CD14-positive monocyte (primary cell): Measurements from ENCODE around the gene TMEM50A. TPM values are rescaled to one million over a fixed set of nuclear protein-coding genes. Genes with fewer than 3 reads are reported as not detected.
"Not testable (repeated sequence)": the region's sequence is repeated elsewhere in the genome, so short reads cannot be mapped to it uniquely, and the experiment has no call there.

Experiments used
- DNase-seq, 3 donors: peaks; one replicate each; pipeline ENCODE4 v3.0.0-alpha.2; 2011 to 2022
- H2AFZ ChIP-seq: 2 replicates; pipeline ENCODE4 v1.6.0; 2012; ENCODE audit warnings: mild to moderate bottlenecking, low read depth, low read length, inconsistent platforms; ENCODE audit not compliant: insufficient read depth, poor library complexity, severe bottlenecking
- H3K27ac ChIP-seq, 2 donors: 1 replicate in 1 of 2; 2 replicates in 1 of 2; pipeline ENCODE4 v1.5.1; 2012 to 2013; ENCODE audit warnings: low read length in 2 of 2, control low read depth in 1 of 2, inconsistent platforms in 1 of 2, low read depth in 1 of 2, mild to moderate bottlenecking in 1 of 2
- H3K27me3 ChIP-seq, 2 donors: one replicate each; pipeline versions ENCODE4 v1.6.0 to v1.6.1; 2011 to 2013; ENCODE audit warnings: low read length in 2 of 2; ENCODE audit not compliant: control insufficient read depth in 2 of 2, insufficient read depth in 2 of 2
- H3K36me3 ChIP-seq, 2 donors: replicated peaks in 1 of 2; 1 replicate in 1 of 2; 2 replicates in 1 of 2; pipeline versions ENCODE4 v1.5.1 to v1.6.1; 2012 to 2013; ENCODE audit warnings: low read length in 2 of 2, control low read depth in 1 of 2, inconsistent platforms in 1 of 2, mild to moderate bottlenecking in 1 of 2; ENCODE audit not compliant: insufficient read depth in 2 of 2, control insufficient read depth in 1 of 2
- H3K4me1 ChIP-seq, 2 donors: 1 replicate in 1 of 2; 2 replicates in 1 of 2; pipeline versions ENCODE4 v1.5.1 to v1.6.1; 2012 to 2013; ENCODE audit warnings: low read length in 2 of 2, control low read depth in 1 of 2, inconsistent platforms in 1 of 2, mild to moderate bottlenecking in 1 of 2, moderate library complexity in 1 of 2; ENCODE audit not compliant: insufficient read depth in 2 of 2, control insufficient read depth in 1 of 2
- H3K4me2 ChIP-seq: replicated peaks from 2 replicates; pipeline ENCODE3; 2012; ENCODE audit warnings: low read length, moderate library complexity, mild to moderate bottlenecking; ENCODE audit not compliant: poor library complexity, severe bottlenecking; ENCODE audit errors: extremely low read depth
- H3K4me3 ChIP-seq, 3 experiments: fragments of 200-600 bp in 1 of 3; sonication (generic) in 1 of 3; replicated peaks in 1 of 3; 1 replicate in 2 of 3; 2 replicates in 1 of 3; pipeline ENCODE4 v1.5.1; 2011 to 2013; ENCODE audit warnings: low read length in 3 of 3, mild to moderate bottlenecking in 3 of 3, control low read depth in 2 of 3, low read depth in 2 of 3, inconsistent platforms in 1 of 3, moderate library complexity in 1 of 3
- H3K79me2 ChIP-seq: 2 replicates; pipeline ENCODE4 v1.6.0; 2012; ENCODE audit warnings: mild to moderate bottlenecking, control low read depth, inconsistent platforms, low read length, moderate library complexity; ENCODE audit not compliant: insufficient read depth
- H3K9ac ChIP-seq: 2 replicates; pipeline ENCODE4 v1.6.0; 2017; ENCODE audit warnings: low read length, mild to moderate bottlenecking; ENCODE audit not compliant: insufficient read depth, poor library complexity, severe bottlenecking
- H3K9me3 ChIP-seq, 2 donors: replicated peaks in 1 of 2; 1 replicate in 1 of 2; 2 replicates in 1 of 2; pipeline versions ENCODE4 v1.5.1 to v1.6.1; 2012 to 2013; ENCODE audit warnings: low read length in 2 of 2, control low read depth in 1 of 2; ENCODE audit not compliant: control insufficient read depth in 1 of 2, insufficient read depth in 1 of 2
- H4K20me1 ChIP-seq: 2 replicates; pipeline ENCODE4 v1.6.0; 2012; ENCODE audit warnings: mild to moderate bottlenecking, low read length, control low read depth, moderate library complexity; ENCODE audit not compliant: insufficient read depth
- H3K27ac Mint-ChIP-seq, 7 donors: one replicate each; pipeline ENCODE4 v1.8.0; 2020; ENCODE audit warnings: mild to moderate bottlenecking in 7 of 7, mixed read lengths in 7 of 7, moderate library complexity in 6 of 7, inconsistent platforms in 2 of 7
- H3K27me3 Mint-ChIP-seq, 3 donors: one replicate each; pipeline ENCODE4 v1.8.0; 2021 to 2022; ENCODE audit warnings: low read depth in 3 of 3, mild to moderate bottlenecking in 3 of 3, mixed read lengths in 3 of 3, moderate library complexity in 3 of 3, inconsistent platforms in 1 of 3
- H3K36me3 Mint-ChIP-seq, 2 donors: one replicate each; pipeline ENCODE4 v1.8.0; 2020; ENCODE audit warnings: mixed read lengths in 2 of 2, inconsistent platforms in 1 of 2, mild to moderate bottlenecking in 1 of 2
- H3K4me1 Mint-ChIP-seq: one replicate; pipeline ENCODE4 v1.8.0; 2020; ENCODE audit warnings: mild to moderate bottlenecking, mixed read lengths
- H3K4me3 Mint-ChIP-seq, 2 donors: one replicate each; pipeline ENCODE4 v1.8.0; 2020; ENCODE audit warnings: mild to moderate bottlenecking in 2 of 2, mixed read lengths in 2 of 2, moderate library complexity in 1 of 2
- H3K9me3 Mint-ChIP-seq, 7 donors: one replicate each; pipeline ENCODE4 v1.8.0; 2020 to 2022; ENCODE audit warnings: mixed read lengths in 7 of 7, mild to moderate bottlenecking in 6 of 7, moderate library complexity in 6 of 7, inconsistent platforms in 2 of 7
- WGBS: methylation state at CpG from one replicate; pipeline ENCODE4 v1.1.5; 2013; ENCODE audit warnings: missing lambda C conversion rate; ENCODE audit not compliant: insufficient coverage; 5-methylcytosine and 5-hydroxymethylcytosine counted together
- intact Hi-C, 2 donors: fragments of 100-400 bp; cut with micrococcal nuclease; formaldehyde crosslinking; loops; one replicate each; pipeline versions ENCODE4 v1.15.0 to v1.15.1; 2023
- polyA plus RNA-seq, 3 donors: library from polyadenylated mRNA; depleted of rRNA in 1 of 3; unstranded in 2 of 3; stranded (reverse) in 1 of 3; fragments of 300-500 nt in 2 of 3; fragments of >200 nt in 1 of 3; fragmentation: Illumina TruSeq in 2 of 3; gene quantifications; 1 replicate in 2 of 3; 2 replicates in 1 of 3; pipeline ENCODE4 v1.2.3, GENCODE V29; 2012 to 2021

Gene TMEM50A
- polyA plus RNA-seq, 3 donors, result 61.1 to 305 (median 277) TPM

DNA sequence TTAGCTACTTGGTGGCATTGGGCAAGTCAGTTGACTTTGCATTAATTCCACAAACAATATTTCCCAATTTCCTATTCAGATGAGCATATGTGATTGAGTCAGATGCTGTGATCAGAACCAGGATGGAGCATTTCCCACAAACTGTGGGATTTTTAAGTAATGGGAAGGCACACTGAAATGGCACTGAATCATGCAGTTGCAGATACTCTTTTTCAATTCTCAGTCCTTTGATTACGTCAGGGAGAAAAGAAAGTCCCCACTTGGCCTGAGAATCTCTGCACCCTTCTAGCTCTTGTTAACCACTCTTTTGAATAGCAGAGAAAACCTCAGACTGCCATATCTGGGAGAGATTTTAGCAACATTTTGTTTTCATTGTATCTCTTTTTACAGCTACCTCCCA, 29.0 kb upstream of the TMEM50A start:
- H3K4me3 ChIP-seq, H2AFZ ChIP-seq, H4K20me1 ChIP-seq, H3K27me3 ChIP-seq, H3K4me3 Mint-ChIP-seq, H3K4me2 ChIP-seq, H3K36me3 ChIP-seq, H3K4me1 ChIP-seq, H3K9me3 ChIP-seq, intact Hi-C loops, H3K9ac ChIP-seq, H3K27ac ChIP-seq, H3K79me2 ChIP-seq, H3K27me3 Mint-ChIP-seq: not testable (repeated sequence)
- no CpG with 5 or more reads among the region's 1 CpG for WGBS
- peak in 2 of 3 donors; percentile 30 to 61 for DNase-seq
- H3K36me3 Mint-ChIP-seq, result peaks cover 32 to 38% of the 10 kb centered on the region in 2 donors
- H3K27ac Mint-ChIP-seq, result peak overlapping the region in 2 of 7 donors; percentile 30 to 63
- H3K9me3 Mint-ChIP-seq, result peaks cover 0 to 17% (median 7%) of the 10 kb centered on the region in 7 donors
- H3K4me1 Mint-ChIP-seq, result peaks cover 14% of the 10 kb centered on the region

- H3K4me2 ChIP-seq, DNase-seq, H3K4me1 ChIP-seq, H3K4me3 ChIP-seq, H3K9ac ChIP-seq, H3K27me3 Mint-ChIP-seq, H3K9me3 ChIP-seq, H3K36me3 ChIP-seq, H2AFZ ChIP-seq, H3K27ac ChIP-seq, H3K27me3 ChIP-seq, H4K20me1 ChIP-seq, H3K79me2 ChIP-seq, H3K4me3 Mint-ChIP-seq, intact Hi-C loops: not testable (repeated sequence)
- Mint-ChIP-seq H3K27ac (peak overlapping the region in 1 of 7 donors; percentile 66), H3K9me3 (peaks cover 0 to 17% (median 8%) of the 10 kb centered on the region in 7 donors), H3K36me3 (peaks cover 36 to 42% of the 10 kb centered on the region in 2 donors), H3K4me1 (peaks cover 14% of the 10 kb centered on the region)
- no CpG with 5 or more reads among the region's 1 CpG for WGBS
Measured at GRCh38 chr1:25309486-25309885, 28.6 kb upstream of the TMEM50A start.

- H3K4me3 Mint-ChIP-seq, H3K27ac ChIP-seq, H3K79me2 ChIP-seq, H3K4me2 ChIP-seq, H3K4me3 ChIP-seq, DNase-seq, H3K4me1 ChIP-seq, H3K27me3 ChIP-seq, H3K27me3 Mint-ChIP-seq, H2AFZ ChIP-seq, H4K20me1 ChIP-seq, H3K27ac Mint-ChIP-seq, intact Hi-C loops, H3K9ac ChIP-seq, H3K36me3 ChIP-seq, H3K9me3 ChIP-seq: not testable (repeated sequence)
- peaks cover 0 to 17% (median 8%) of the 10 kb centered on the region in 7 donors for H3K9me3 Mint-ChIP-seq
- peaks cover 30 to 42% of the 10 kb centered on the region in 2 donors for H3K36me3 Mint-ChIP-seq
- H3K4me1 Mint-ChIP-seq, result peaks cover 14% of the 10 kb centered on the region
Measured at GRCh38 chr1:25312806-25313470, 25.2 kb upstream of the TMEM50A start.

GRCh38 chr1:25320314-25320938, 17.7 kb upstream of the TMEM50A start:
- H3K9ac ChIP-seq, H3K4me2 ChIP-seq, H3K4me1 ChIP-seq, H3K9me3 Mint-ChIP-seq, H3K36me3 ChIP-seq, H3K4me1 Mint-ChIP-seq, H3K27me3 Mint-ChIP-seq, H2AFZ ChIP-seq, H4K20me1 ChIP-seq, H3K9me3 ChIP-seq, H3K4me3 Mint-ChIP-seq, H3K27ac ChIP-seq, H3K27ac Mint-ChIP-seq, H3K27me3 ChIP-seq, DNase-seq, H3K4me3 ChIP-seq, intact Hi-C loops, H3K79me2 ChIP-seq: not testable (repeated sequence)
- WGBS, result 100% methylated on average over 1 of the region's 9 CpGs
- peaks cover 17 to 31% of the 10 kb centered on the region in 2 donors for H3K36me3 Mint-ChIP-seq
